OCI-M2 (cell line): Measurements from ENCODE around the gene SRGAP2.
"Not testable (repeated sequence)": the region's sequence is repeated elsewhere in the genome, so short reads cannot be mapped to it uniquely, and the experiment has no call there.

ENCODE experiments used
- DNase-seq: peaks from one replicate; lab custom pipeline; 2025; ENCODE audit not compliant: unreplicated experiment; lab: John Stamatoyannopoulos, UW

Gene SRGAP2

GRCh38 chr1:206205569-206205968, 2.2 kb downstream of the SRGAP2 start:
- not testable (repeated sequence) for DNase-seq

GRCh38 chr1:206210802-206211201, 7.5 kb downstream of the SRGAP2 start:
- not testable (repeated sequence) for DNase-seq

- DNase-seq: not testable (repeated sequence)
Measured at GRCh38 chr1:206215600-206216392, 12.5 kb downstream of the SRGAP2 start.

GRCh38 chr1:206218285-206218684, 14.9 kb downstream of the SRGAP2 start:
- DNase-seq: not testable (repeated sequence)

- DNase-seq: not testable (repeated sequence)
Measured at GRCh38 chr1:206218765-206219164, 15.4 kb downstream of the SRGAP2 start.

- DNase-seq: not testable (repeated sequence)
Measured at GRCh38 chr1:206219514-206220331, 16.4 kb downstream of the SRGAP2 start.

- DNase-seq: not testable (repeated sequence)
Measured at GRCh38 chr1:206220332-206221000, 17.1 kb downstream of the SRGAP2 start.

GRCh38 chr1:206221585-206221984, 18.2 kb downstream of the SRGAP2 start:
- DNase-seq: not testable (repeated sequence)

- not testable (repeated sequence) for DNase-seq
Measured at GRCh38 chr1:206224190-206224776, 20.9 kb downstream of the SRGAP2 start.

GRCh38 chr1:206225386-206225785, 22.0 kb downstream of the SRGAP2 start:
- not testable (repeated sequence) for DNase-seq

- not testable (repeated sequence) for DNase-seq
Measured at GRCh38 chr1:206226886-206227285, 23.5 kb downstream of the SRGAP2 start.

GRCh38 chr1:206229286-206229685, 25.9 kb downstream of the SRGAP2 start:
- DNase-seq: not testable (repeated sequence)

GRCh38 chr1:206231989-206232388, 28.6 kb downstream of the SRGAP2 start:
- not testable (repeated sequence) for DNase-seq

GRCh38 chr1:206232970-206233645, 29.8 kb downstream of the SRGAP2 start:
- not testable (repeated sequence) for DNase-seq

GRCh38 chr1:206234189-206234916, 31.0 kb downstream of the SRGAP2 start:
- not testable (repeated sequence) for DNase-seq

GRCh38 chr1:206235190-206235589, 31.8 kb downstream of the SRGAP2 start:
- DNase-seq: not testable (repeated sequence)

- DNase-seq: not testable (repeated sequence)
Measured at GRCh38 chr1:206240288-206240687, 36.9 kb downstream of the SRGAP2 start.

- not testable (repeated sequence) for DNase-seq
Measured at GRCh38 chr1:206243335-206243734, 40.0 kb downstream of the SRGAP2 start.

GRCh38 chr1:206245479-206245878, 42.1 kb downstream of the SRGAP2 start:
- DNase-seq: not testable (repeated sequence)
